ENCODE data around the gene AP1M1. TPM values are rescaled to one million over a fixed set of nuclear protein-coding genes. Genes with fewer than 3 reads are reported as not detected.
A peak's percentile ranks its signal among the peaks of the same experiment; 100 is the strongest.

Gene AP1M1
- polyA plus RNA-seq (2013, experiment 1 of 2), result 20.0 TPM
- 21.4 TPM for polyA plus RNA-seq (2013, experiment 2 of 2)

DNA sequence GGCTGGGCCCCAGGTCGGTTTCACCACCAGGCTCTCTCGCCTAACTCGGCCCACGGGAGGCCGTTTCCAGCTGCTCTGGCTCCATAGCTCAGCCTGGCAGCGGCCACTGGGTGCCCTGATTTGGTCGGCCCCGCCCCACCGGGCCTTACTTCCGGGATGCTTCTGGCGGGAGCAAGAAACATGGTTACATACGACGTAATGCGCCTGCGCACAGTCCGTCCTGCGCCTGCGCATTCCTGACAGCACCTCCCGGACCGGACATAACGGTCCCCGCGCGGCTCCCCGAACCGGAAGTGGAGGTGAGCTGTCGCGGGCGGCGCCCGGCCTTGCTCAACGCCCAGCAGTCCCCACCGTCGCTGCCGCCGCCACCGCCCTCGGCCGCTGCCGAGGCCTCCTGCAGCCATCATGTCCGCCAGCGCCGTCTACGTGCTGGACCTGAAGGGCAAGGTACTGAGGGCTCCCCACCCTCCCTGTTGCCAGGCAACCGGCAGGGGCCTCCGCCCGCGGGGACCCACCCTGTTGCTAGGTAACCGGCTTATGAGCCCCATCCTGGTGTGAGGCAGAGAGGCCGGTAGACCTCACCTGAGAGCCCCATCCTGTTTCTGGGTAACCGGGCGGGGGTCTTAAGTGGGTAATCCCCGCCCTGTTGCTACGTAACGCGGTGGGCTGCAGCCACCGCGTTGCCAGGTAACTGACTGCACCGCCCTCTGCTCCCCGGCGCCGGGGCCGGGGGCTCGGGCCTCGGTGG, at the start of gene AP1M1:
Gene AP1M1, plus strand, starts transcription at position 290 of the 748 bp plus-strand sequence. Its CDS starts 116 bp downstream, at position 406.
- Histone ChIP-seq H3K56ac (ENCODE audit: low read length) (peak within 1 kb of the TSS; percentile 88), H3K23ac (ENCODE audit: low read length) (no peak within 1 kb of the TSS), H3K27me3 (ENCODE audit: insufficient read depth, low read length, poor library complexity) (no peaks in the 10 kb centered on the region), H3K27ac (ENCODE audit: low read depth, low read length) (no peak within 1 kb of the TSS), H3K79me2 (ENCODE audit: control insufficient read depth, insufficient read depth, low read length) (peaks cover 4% of the 10 kb centered on the region), H3K9ac (ENCODE audit: low read length) (peak within 1 kb of the TSS; percentile 73), H3K4ac (ENCODE audit: low read depth, low read length) (no peak within 1 kb of the TSS), H2BK5ac (ENCODE audit: low read length) (no peak within 1 kb of the TSS), H3K4me1 (ENCODE audit: control insufficient read depth, low read depth, low read length) (peaks cover 3% of the 10 kb centered on the region), H3K4me3 (ENCODE audit: low read length) (peak within 1 kb of the TSS; percentile 71), H3K36me3 (ENCODE audit: control insufficient read depth, insufficient read depth, low read length) (no peaks in the 10 kb centered on the region), H3K79me1 (ENCODE audit: low read length) (peaks cover 10% of the 10 kb centered on the region), H4K5ac (ENCODE audit: low read length) (peak within 1 kb of the TSS; percentile 59), H2BK15ac (replicated peaks; ENCODE audit: low read depth) (no peak within 1 kb of the TSS), H3K4me2 (ENCODE audit: low read length) (peak within 1 kb of the TSS; percentile 98), H3K18ac (ENCODE audit: low read length) (peak within 1 kb of the TSS; percentile 11), H4K8ac (ENCODE audit: low read depth, low read length) (peak within 1 kb of the TSS; percentile 94), H2AK5ac (ENCODE audit: low read length) (no peak within 1 kb of the TSS), H2BK120ac (ENCODE audit: low read depth, low read length) (no peak within 1 kb of the TSS)
- WGBS (ENCODE audit: extremely low coverage, insufficient coverage, low lambda C conversion rate), result no CpG with 5 or more reads among the region's 65 CpGs
- DNase-seq, result peak; percentile 98

DNA sequence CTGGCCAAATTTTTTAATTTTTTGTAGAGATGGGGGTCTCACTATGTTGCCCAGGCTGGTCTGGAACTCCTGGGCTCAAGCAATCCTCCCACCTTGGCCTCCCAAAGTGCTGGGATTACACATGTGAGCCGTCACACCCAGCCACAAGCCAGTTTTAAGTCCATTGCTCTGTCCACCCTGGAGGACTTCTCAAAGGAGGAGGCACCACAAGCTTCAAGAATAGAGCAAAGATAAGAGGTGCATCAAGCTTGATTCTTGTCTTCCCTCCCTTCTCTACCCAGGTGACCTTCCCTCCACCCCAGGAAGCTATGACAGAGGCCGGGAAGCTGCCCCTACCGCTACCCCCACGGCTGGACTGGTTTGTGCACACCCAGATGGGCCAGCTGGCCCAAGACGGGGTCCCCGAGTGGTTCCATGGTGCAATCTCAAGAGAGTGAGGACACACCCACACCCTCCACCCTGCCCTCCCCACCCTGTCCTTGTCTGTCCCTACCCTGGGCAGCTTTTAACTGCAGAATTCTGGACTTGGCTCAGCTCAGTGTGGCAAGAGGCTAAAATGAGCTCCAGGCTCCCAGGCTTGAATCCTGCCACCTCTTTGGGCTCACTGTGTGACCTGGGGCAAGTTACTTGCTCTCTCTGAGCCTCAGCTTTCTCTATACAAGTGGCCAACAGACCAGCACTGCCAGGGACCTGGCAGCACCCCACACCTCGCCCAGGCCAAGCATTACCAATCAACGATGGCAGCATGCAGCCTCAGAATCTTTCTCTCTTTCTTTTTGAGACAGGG, 49.1 kb upstream of the AP1M1 start:
- no peak overlapping the region for H2BK120ac ChIP-seq (ENCODE audit: low read depth, low read length)
- no peak overlapping the region for H3K23ac ChIP-seq (ENCODE audit: low read length)
- no peaks in the 10 kb centered on the region for H3K79me2 ChIP-seq (ENCODE audit: control insufficient read depth, insufficient read depth, low read length)
- H3K27me3 ChIP-seq (ENCODE audit: insufficient read depth, low read length, poor library complexity), result no peaks in the 10 kb centered on the region
- no peaks in the 10 kb centered on the region for H3K4me1 ChIP-seq (ENCODE audit: control insufficient read depth, low read depth, low read length)
- no peak overlapping the region for H3K4me2 ChIP-seq (ENCODE audit: low read length)
- H3K9ac ChIP-seq (ENCODE audit: low read length), result no peak overlapping the region
- no peak overlapping the region for H3K56ac ChIP-seq (ENCODE audit: low read length)
- no peak overlapping the region for H3K4ac ChIP-seq (ENCODE audit: low read depth, low read length)
- H2AK5ac ChIP-seq (ENCODE audit: low read length), result no peak overlapping the region
- no peak overlapping the region for H3K27ac ChIP-seq (ENCODE audit: low read depth, low read length)
- H3K36me3 ChIP-seq (ENCODE audit: control insufficient read depth, insufficient read depth, low read length), result no peaks in the 10 kb centered on the region
- H2BK15ac ChIP-seq (replicated peaks; ENCODE audit: low read depth), result no peak overlapping the region
- H3K18ac ChIP-seq (ENCODE audit: low read length), result no peak overlapping the region
- no peak overlapping the region for H4K8ac ChIP-seq (ENCODE audit: low read depth, low read length)
- no CpG with 5 or more reads among the region's 8 CpGs for WGBS (ENCODE audit: extremely low coverage, insufficient coverage, low lambda C conversion rate)
- H3K79me1 ChIP-seq (ENCODE audit: low read length), result no peaks in the 10 kb centered on the region
- no peak overlapping the region for H2BK5ac ChIP-seq (ENCODE audit: low read length)
- H4K5ac ChIP-seq (ENCODE audit: low read length), result no peak overlapping the region
- no peak overlapping the region for H3K4me3 ChIP-seq (ENCODE audit: low read length)
- DNase-seq, result no peak

DNA sequence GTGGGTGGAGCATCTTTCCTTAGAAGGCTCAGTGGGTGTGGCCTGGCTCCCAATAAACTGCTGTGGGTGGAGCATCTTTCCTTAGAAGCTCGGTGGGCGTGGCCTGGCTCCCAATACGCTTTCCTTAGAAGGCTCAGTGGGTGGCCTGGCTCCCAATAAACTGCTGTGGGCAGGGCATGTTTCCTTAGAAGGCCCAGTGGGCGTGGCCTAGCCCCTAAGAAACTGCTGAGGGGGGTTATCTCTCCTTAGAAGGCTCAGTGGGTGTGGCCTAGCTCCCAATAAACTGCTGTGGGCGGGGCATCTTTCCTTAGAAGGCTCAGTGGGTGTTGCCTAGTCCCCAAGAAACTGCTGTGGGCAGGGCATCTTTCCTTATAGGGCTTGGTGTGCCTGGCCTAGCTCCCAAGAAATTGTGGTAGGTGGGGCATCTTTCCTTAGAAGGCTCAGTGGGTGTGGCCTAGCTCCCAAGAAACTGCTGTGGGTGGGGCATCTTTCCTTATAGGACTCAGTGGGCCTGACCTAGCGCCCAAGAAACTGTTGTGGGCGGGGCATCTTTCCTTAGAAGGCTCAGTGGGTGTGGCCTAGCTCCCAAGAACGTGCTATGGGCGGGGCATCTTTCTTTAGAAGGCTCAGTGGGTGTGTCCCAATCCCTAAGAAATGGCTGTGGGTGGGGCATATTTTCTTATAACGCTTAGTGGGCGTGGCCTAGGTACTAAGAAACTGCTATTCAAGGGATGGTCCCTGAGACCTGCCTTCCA, 44.0 kb upstream of the AP1M1 start:
- H3K4me3 ChIP-seq (ENCODE audit: low read length), result no peak overlapping the region
- no peak overlapping the region for H3K56ac ChIP-seq (ENCODE audit: low read length)
- H2BK120ac ChIP-seq (ENCODE audit: low read depth, low read length), result no peak overlapping the region
- no peaks in the 10 kb centered on the region for H3K79me2 ChIP-seq (ENCODE audit: control insufficient read depth, insufficient read depth, low read length)
- no peak overlapping the region for H3K9ac ChIP-seq (ENCODE audit: low read length)
- no peak overlapping the region for H3K18ac ChIP-seq (ENCODE audit: low read length)
- H3K4ac ChIP-seq (ENCODE audit: low read depth, low read length), result no peak overlapping the region
- WGBS (ENCODE audit: extremely low coverage, insufficient coverage, low lambda C conversion rate), result no CpG with 5 or more reads among the region's 11 CpGs
- no peak overlapping the region for H3K27ac ChIP-seq (ENCODE audit: low read depth, low read length)
- no peaks in the 10 kb centered on the region for H3K79me1 ChIP-seq (ENCODE audit: low read length)
- no peak overlapping the region for H4K8ac ChIP-seq (ENCODE audit: low read depth, low read length)
- H3K27me3 ChIP-seq (ENCODE audit: insufficient read depth, low read length, poor library complexity), result no peaks in the 10 kb centered on the region
- no peak overlapping the region for H2BK5ac ChIP-seq (ENCODE audit: low read length)
- no peak overlapping the region for H2BK15ac ChIP-seq (replicated peaks; ENCODE audit: low read depth)
- no peak overlapping the region for H4K5ac ChIP-seq (ENCODE audit: low read length)
- H3K23ac ChIP-seq (ENCODE audit: low read length), result no peak overlapping the region
- H3K4me1 ChIP-seq (ENCODE audit: control insufficient read depth, low read depth, low read length), result no peaks in the 10 kb centered on the region
- no peak overlapping the region for H2AK5ac ChIP-seq (ENCODE audit: low read length)
- DNase-seq, result peak; percentile 40
- H3K4me2 ChIP-seq (ENCODE audit: low read length), result no peak overlapping the region
- H3K36me3 ChIP-seq (ENCODE audit: control insufficient read depth, insufficient read depth, low read length), result no peaks in the 10 kb centered on the region

DNA sequence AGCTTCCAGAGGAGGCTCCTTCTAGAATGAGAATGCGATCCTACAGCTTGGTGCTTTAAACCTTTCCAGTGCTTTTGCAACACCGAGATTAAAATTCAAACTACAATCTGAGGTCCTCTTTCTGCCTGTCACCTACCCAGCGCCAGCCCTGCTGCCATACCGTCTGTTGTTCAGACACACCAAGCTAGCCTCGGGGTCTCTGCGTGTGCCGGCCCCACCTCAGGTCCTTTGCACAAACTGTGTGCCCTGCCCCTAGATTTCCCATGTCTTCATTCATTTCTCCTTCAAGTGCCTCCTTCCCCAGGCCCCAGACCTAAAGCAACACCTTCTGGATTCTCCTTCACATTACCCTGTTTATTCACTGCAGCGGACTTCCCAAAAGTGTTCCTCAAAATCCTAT, 43.2 kb upstream of the AP1M1 start:
- no peak overlapping the region for H4K8ac ChIP-seq (ENCODE audit: low read depth, low read length)
- no peak overlapping the region for H2BK15ac ChIP-seq (replicated peaks; ENCODE audit: low read depth)
- H2BK120ac ChIP-seq (ENCODE audit: low read depth, low read length), result no peak overlapping the region
- no peak overlapping the region for H3K56ac ChIP-seq (ENCODE audit: low read length)
- H3K18ac ChIP-seq (ENCODE audit: low read length), result no peak overlapping the region
- no peaks in the 10 kb centered on the region for H3K27me3 ChIP-seq (ENCODE audit: insufficient read depth, low read length, poor library complexity)
- no peak overlapping the region for H3K9ac ChIP-seq (ENCODE audit: low read length)
- no peak overlapping the region for H4K5ac ChIP-seq (ENCODE audit: low read length)
- H3K4me2 ChIP-seq (ENCODE audit: low read length), result no peak overlapping the region
- H3K4me1 ChIP-seq (ENCODE audit: control insufficient read depth, low read depth, low read length), result no peaks in the 10 kb centered on the region
- H3K79me1 ChIP-seq (ENCODE audit: low read length), result no peaks in the 10 kb centered on the region
- no peak overlapping the region for H3K4me3 ChIP-seq (ENCODE audit: low read length)
- no peak overlapping the region for H2AK5ac ChIP-seq (ENCODE audit: low read length)
- DNase-seq, result no peak
- whole genome bisulfite sequencing (ENCODE audit: extremely low coverage, insufficient coverage, low lambda C conversion rate), result no CpG with 5 or more reads among the region's 8 CpGs
- no peaks in the 10 kb centered on the region for H3K36me3 ChIP-seq (ENCODE audit: control insufficient read depth, insufficient read depth, low read length)
- H2BK5ac ChIP-seq (ENCODE audit: low read length), result no peak overlapping the region
- H3K23ac ChIP-seq (ENCODE audit: low read length), result no peak overlapping the region
- H3K4ac ChIP-seq (ENCODE audit: low read depth, low read length), result no peak overlapping the region
- no peaks in the 10 kb centered on the region for H3K79me2 ChIP-seq (ENCODE audit: control insufficient read depth, insufficient read depth, low read length)
- H3K27ac ChIP-seq (ENCODE audit: low read depth, low read length), result no peak overlapping the region

DNA sequence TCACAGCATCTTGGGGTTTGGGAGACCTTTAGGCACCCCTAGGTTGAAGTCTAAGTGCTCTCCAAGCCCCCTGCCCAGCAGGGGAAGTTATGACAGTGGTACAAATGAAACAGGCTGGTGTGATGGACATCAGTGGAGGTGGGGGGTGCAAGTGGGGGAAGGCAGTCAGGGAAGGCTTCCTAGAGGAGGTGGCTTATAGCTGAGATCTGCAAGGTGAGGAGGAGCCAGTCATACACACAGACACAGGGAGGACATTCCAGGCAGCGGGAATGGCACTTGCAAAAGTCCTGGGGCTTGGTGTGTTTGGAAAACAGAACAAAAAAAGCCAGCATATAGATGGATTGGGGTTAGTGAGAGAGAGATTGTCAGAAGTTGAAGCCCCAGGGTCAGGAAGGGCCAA, 42.6 kb upstream of the AP1M1 start:
- Histone ChIP-seq H3K18ac (ENCODE audit: low read length) (no peak overlapping the region), H3K36me3 (ENCODE audit: control insufficient read depth, insufficient read depth, low read length) (no peaks in the 10 kb centered on the region), H3K9ac (ENCODE audit: low read length) (no peak overlapping the region), H2AK5ac (ENCODE audit: low read length) (no peak overlapping the region), H3K4ac (ENCODE audit: low read depth, low read length) (no peak overlapping the region), H3K79me1 (ENCODE audit: low read length) (no peaks in the 10 kb centered on the region), H2BK5ac (ENCODE audit: low read length) (no peak overlapping the region), H3K4me1 (ENCODE audit: control insufficient read depth, low read depth, low read length) (no peaks in the 10 kb centered on the region), H3K27ac (ENCODE audit: low read depth, low read length) (no peak overlapping the region), H4K8ac (ENCODE audit: low read depth, low read length) (no peak overlapping the region), H3K4me3 (ENCODE audit: low read length) (no peak overlapping the region), H2BK120ac (ENCODE audit: low read depth, low read length) (no peak overlapping the region), H3K4me2 (ENCODE audit: low read length) (no peak overlapping the region), H3K56ac (ENCODE audit: low read length) (no peak overlapping the region), H2BK15ac (replicated peaks; ENCODE audit: low read depth) (no peak overlapping the region), H3K27me3 (ENCODE audit: insufficient read depth, low read length, poor library complexity) (no peaks in the 10 kb centered on the region), H4K5ac (ENCODE audit: low read length) (no peak overlapping the region), H3K79me2 (ENCODE audit: control insufficient read depth, insufficient read depth, low read length) (no peaks in the 10 kb centered on the region), H3K23ac (ENCODE audit: low read length) (no peak overlapping the region)
- DNase-seq, result no peak
- WGBS (ENCODE audit: extremely low coverage, insufficient coverage, low lambda C conversion rate), result no CpG with 5 or more reads among the region's 1 CpG
